IPS DF 19.7 (cell line): ENCODE results near the gene ALOX12B.
"Not testable (repeated sequence)": the region's sequence is repeated elsewhere in the genome, so short reads cannot be mapped to it uniquely, and the experiment has no call there.

ENCODE experiments used
- DNase-seq: peaks from one replicate; pipeline ENCODE4 v3.0.0-alpha.2; 2013; ENCODE audit warnings: low read depth, low spot score

ALOX12B gene

DNA sequence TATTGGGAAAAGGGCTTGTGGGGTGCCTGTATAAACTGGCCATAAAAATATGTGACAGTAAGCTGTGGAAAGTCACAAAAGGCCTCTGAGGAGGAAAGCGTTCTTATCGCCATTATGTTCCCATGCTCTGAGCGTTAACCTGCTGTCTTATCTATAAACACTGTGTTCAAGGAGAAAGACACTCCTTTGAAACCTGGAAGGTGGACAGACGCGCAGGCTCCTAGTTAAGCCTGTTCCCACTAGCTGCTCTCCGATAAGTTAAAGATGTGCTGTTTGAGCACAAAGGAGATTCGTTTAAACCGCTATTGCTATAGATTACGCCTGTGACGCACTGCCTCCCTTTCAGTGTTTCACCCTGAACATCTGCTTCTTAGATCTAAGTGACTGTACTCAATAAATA lies 5.2 kb downstream of the ALOX12B start:
- DNase-seq = no peak

DNA sequence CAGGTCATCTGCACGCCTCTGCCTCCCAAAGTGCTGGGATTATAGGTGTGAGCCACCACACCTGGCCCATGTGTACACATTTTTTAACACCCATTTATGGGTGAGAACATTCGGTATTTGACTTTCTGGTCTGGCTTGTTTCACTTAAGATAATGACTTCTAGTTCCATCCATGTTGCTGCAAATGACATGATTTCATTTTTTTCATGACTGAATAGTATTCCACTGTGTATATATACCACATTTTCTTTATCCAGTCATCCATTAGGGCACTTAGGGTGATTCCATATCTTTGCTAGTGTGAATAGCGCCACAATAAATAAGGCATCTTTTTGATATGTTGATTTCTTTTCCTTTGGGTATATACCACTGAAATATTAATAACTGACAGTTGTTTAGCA lies 5.6 kb downstream of the ALOX12B start:
- DNase-seq = no peak

DNA sequence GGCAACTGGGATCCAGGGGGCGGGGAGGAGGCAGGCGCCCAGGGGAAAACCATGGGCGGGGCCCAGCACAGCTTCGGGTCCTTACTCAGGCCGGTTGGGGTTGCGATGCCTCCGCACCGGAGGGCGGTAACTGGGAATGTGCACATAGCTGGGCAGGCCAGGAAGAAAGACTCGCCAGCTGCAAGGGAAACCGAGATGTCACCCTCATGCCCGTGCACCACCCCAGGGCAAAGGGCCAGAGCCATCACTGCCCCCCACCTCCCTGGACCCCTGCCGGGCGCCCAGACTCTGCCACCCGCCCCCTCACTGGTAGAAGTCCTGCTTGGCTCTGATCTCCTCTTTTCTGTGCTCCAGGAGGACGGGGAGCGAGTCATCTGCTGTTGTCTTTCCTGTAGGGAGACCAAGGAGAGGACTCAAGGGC lies 6.7 kb downstream of the ALOX12B start:
- no peak for DNase-seq

DNA sequence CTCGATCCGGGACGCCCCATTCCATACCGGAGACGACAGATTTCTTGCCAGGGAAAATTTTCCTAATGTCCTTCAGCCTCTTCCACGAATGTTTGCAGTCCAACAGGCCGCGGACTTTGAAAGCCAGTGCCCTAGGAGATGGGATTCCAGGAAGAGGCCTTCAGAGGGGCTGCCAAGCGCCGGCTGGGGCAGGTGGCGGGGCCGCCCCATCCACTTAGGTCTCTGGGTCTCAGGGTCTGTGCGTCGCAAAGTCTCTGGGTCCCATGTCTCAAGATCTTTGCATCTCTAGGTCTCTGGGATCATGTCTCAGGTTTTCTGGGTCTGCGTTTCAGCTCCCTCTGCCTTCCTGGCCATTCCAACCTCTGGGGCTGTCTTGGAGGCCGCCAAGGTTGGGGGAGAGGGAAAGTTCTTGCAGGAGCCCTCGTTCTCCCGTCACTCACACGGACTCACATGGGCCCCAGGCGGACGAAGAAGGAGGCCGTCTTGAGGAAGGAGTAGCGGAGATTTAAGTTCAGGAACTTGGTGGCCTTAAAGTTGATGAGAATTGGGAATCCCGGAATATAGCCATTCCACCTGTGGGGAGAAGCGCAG lies 7.2 kb downstream of the ALOX12B start:
- no peak for DNase-seq

DNA sequence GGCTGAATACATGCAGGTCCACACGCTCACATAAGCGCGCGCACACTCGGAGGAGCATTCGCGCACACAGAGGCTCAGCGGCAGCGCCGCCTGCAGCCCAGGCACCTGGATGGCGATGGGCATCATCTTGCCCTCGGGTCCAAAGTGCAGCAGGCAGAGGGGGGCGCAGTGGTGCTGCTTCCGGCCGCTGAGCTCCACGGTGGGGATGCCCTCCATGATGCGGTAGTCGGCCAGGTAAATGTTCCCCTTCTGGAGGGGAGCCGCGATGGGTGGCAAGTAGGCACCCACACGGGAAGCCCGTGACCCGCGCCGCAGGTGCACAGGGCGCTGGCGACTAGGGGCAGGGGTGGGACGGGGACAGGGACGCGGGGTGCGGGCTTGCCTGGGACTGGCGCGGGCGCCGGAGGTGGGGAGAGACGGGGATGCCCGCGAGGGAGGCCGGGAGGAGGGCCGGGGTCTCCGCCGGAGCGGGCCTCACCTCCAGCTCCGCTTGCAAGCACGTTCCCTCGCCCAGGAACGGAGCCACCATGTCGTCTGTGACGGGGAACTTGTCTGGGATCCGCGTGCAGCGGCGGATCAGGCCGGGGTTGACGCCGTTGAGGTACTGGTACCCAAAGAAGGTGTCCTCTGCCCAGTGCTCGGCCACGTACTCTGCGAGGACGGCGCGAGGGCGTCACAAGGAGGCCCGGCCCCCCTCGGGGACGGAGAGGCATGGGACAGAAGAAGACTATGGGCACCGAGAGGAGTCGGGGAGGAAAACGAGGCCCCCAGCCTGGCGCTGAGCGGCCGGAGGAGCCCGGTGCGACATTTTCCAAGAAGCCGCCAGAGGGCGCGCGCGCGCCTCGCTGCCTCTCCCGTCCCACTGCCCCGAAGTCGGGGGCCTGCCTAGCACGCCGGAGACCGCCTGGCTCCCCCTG lies 8.0 kb downstream of the ALOX12B start:
- DNase-seq = no peak

DNA sequence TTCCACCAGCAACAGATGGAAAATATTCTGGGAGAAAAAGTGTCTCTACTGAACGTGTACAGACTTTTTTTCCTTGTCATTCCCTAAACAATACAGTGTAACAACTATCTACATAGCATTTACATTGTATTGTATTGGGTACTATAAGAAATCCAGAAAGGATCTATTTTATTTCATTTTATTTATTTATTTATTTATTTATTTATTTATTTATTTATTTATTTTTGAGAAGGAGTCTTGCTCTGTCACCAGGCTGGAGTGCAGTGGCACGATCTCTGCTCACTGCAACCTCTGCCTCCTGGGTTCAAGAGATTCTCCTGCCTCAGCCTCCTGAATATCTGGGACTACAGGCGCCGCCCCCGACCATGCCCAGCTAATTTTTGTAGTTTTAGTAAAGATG lies 9.6 kb downstream of the ALOX12B start:
- DNase-seq = not testable (repeated sequence)

DNA sequence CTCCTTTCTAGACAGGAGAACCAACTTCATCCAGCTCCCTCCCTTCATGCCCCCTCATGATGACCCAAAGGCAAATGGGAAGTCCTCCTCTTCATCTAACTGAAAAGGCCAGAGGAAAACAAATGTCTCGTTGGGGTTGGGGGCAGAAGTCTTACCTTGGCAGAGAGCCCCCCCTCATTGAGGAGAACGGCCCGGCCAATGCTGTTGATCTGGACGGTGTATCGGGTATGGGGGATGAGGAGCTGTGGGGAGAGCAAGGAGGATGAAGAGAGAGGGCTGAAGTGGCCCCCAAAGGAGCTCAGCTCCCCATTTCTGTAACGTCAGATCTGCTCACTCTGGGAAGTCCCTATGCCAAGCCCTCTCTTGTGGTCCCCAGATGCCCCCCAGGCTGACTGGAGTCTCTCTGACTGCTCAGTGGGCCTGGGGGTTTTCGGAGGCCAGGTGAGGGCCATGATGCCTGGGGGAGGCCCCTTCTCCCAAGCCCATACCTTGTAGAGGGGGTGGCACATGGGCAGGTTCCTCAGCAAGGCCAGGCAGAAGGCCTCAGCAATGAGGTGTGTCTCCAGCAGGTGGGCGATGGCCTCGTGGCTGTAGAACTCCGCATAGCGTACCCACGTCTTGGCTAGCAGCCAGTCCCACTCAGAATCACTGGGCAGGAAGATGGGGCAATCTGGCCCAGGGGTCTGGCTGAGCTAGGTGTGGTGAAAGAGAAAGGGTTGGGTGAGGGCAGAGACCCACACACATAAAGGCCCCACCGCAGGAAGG lies 10.8 kb downstream of the ALOX12B start:
- DNase-seq = no peak

DNA sequence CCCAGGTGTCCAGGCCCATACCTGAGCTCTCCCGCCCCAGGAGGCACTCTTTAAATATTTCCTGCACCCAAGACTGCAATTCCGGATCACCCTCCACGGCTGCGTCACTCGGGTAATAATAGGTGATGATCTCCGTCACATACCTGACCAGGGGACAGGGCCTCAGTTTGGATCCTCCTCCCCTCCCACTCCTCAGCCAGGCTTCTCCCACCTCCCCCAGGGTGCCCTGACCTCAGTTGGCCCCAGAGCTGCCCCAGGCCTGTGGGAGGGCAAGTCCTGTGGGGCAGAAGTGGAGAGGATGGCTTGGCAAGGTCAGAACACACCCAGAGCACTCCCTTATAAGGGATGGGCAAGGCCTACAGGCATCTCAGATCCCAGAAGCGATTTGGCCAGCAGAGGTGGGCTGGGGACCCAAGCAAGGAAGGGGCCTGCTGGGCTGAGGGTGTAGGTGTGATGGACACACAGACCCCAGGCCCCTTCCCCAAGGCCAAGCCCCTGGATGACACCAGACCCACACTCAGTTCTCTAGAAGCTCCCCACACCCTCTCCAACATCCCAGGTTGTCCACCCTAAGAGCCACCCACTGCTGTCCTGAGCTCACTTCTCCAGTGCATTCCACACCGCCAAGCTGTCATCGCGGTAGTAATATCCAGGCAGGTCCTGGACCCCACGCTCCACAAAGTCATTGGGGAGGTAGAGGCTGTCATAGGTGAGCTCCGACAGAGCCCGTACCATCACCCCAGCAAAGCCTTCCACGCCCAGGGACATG lies 11.8 kb downstream of the ALOX12B start:
- no peak for DNase-seq

DNA sequence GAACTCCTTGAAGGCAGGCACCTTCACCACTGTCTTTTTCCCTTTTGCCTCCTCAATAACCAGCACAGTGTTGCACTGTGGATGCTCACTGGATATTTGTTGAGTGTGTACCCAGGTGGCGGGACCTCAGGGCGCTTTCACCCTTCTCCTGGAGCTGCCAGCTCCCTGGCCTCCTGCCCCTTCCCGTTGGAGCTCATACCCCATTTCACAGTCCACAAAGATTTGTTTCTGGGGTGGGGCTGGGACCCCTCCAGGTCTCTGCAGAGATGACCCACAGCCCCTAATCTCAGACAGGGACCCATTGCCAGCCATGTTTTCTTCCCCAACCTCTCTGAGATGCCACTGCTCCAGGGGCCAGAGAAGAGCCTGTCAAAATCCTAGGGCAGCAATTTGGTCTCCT lies 12.4 kb downstream of the ALOX12B start:
- no peak for DNase-seq

DNA sequence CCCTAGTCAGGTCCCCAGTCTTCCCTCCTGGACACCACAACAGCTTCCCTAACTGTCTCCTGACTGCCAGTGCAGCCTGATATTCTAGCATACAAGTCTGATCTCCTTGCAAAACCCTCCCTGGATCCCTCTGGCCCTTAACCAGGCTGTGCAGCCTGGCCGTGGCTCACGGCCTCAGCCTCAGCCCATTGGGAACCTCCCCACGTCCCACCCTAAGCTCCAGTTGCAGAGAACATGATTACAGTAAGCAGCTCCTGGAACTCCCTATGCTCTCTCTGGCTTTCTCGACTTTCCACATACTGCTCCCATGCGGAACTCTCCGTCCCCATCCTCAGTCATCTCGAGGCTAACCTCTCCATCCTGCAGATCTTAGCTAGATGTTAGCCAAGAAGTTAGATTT lies 13.0 kb downstream of the ALOX12B start:
- no peak for DNase-seq

DNA sequence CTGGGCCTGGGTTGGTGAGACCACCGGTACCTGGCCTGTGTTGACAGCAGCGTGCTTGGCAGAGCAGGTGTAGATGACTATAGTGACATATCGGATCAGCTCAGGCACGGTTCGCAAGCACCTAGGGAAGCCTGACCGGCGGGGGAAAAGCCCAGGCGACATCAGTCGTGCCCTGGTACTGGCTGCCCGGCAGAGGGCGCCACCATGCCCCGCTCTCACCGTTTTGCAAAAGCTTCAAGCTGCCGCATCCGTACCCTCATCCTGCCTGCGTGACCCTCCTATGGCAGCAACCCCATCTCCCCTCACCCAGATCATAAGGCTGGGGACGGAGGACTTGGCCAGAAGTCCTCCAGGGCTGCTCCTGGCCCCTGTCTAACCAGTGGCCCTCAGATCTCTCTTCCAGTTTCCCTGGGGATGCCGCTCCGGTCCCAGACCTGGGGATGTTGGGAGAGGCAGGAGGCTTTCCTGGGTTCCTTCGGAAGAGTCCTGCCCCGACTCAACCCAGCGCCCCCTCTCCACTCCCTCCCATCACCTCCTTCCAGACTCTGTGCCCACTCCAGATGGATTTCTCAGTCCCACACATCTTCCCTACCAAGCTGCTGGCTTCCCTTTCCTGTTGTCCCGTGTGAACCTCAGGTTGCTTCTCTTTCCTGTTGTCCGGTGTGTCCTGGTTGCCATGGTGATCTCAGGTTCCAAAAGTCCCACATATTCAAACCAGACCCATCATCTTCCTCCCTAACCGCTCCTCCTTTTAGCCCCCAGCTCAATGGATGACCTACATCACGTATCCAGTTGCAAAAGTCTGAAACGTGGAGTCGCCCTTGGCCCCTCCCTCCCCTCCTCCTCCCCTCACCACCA lies 13.7 kb downstream of the ALOX12B start:
- no peak for DNase-seq

DNA sequence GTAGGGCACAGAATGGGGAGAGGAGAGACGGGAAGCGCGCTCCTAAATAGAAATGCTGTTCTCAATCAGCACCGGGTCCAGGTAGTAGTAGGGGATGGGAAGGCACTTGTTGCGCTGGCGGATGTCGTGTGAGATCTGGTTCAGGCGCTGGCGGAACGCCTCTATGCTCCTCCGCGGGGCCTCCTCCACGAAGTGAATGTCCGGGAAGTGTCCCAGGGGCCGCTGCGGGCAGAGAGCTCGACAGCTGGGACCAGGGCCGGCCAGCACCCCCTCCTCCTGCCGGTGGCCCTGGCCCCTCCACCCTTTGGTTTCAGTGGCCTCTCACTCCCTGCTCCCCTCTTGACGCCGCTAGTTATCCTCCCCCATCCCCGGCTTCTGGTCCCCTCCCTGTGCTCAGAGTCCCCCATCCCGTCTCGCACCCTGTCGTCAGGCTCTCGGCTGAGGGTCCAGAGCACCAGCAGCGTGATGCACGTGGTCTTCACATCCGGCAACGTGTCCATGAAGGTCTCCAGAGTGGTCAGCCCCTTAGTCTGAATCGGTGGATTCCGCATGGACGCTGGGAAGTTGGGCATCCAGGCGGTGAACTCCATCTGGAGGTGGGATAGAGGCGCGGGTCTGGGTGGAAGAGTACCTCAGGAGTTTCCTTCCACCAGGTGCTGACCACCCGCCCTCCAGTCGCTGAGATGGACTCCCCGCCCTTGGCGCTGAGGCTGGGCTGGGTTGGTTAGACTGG lies 14.6 kb downstream of the ALOX12B start:
- DNase-seq = no peak

DNA sequence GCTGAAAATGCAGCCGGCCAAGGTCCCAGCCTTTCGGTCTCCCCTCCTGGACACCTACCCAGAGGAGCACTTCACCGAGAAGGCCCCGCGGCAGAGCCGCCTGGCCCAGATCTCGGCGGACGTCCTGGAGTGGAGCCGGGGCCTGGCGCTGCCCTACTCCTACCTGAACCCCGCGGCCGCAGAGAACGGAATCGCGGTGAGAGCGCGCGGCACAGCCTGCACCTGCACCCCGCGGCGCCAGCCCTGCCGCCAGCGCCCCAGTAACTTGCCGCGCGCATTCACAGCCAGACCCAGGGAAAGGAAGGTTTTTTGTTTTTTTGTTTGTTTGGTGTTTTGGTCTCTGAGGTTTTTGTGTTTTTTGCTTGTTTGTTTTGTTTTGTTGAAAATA lies 15.2 kb downstream of the ALOX12B start:
- no peak for DNase-seq

DNA sequence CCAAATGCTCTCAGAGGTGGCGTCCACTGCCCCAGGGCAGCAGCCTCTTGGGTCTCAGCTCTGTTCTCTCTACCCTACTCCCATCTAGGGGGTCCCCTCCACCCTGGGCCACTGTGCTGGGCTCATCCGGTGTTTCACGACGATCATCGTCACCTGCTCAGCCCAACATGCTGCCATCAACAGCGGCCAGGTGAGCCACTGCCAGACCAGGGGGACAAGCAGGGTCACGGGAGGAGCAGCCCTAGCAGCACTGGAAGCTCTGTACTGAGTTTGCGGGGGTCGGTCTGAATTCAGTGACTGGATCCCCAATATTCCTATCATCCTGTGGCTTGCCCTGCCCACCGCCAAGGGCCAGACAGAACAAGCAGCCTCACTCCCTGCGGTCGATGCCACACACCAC lies 16.0 kb downstream of the ALOX12B start:
- no peak for DNase-seq

DNA sequence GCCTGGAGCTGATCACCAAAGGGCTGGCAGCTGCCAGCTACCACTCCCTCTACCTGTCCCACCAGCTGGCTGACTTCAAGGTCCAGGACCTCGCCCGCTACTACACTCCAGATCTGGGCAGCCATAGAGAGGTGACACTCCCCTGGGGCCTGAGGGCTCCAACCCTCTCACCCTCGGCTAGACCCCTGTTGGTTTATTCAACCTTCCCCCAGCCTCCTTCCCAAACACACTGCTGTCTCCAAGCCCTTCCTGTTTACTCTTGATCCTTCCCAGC lies 18.0 kb downstream of the ALOX12B start:
- DNase-seq = no peak

DNA sequence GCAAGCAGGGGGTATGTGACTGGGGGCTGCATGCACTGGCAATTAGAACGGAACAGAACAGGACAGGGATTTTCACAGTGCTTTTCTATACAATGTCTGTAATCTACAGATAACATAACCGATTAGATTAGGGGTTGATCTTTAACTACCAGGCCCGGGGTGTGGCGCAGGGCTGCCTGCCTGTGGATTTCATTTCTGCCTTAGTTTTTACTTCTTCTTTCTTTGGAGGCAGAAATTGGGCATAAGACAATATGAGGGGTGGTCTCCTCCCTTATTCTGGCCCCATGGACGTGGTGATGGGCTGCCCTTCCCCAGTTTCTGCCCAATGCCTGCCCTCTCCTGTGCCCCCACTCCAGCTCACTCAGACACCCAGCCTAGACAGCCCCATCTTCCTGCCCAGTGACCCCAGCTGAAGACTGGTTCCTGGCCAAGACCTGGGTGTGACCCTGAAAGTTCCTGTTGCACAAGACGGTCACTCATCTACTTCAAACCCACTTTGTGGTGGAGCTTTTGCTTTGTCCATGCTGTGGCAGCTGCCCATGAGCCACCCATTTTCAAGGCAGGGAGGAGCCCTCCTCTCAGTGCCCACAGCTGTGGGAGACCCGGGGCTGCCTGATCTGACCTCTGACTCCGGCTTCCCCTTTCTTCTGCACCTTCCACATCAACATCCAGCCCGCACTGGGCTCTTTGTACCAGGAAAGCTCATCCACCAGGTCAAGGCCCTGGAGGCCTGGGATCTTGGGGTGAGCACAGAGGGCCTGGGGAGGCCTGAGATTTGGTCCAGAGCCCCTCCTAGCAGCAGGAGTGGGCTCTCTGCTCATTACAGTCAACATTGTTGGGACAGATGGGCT lies 18.6 kb downstream of the ALOX12B start:
- DNase-seq = no peak

DNA sequence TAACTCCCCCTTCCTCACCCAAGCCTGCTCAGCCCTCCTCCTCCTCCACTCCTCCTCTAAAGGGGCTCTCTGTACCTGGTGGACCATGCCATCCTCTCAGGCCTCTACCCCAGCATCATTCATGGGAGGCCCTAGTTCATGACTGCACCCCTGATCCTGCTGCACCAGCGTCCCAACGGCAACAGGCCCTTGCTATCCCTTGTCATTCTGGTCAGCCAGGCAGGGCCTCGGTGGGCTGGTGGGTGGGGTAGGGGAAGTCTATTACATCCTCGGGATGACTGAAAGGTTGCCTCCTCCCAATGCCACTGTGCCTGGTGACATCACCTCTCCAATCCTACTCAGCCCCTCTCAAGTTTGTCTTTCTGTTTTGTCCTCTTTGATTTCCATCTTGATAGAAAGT lies 19.7 kb downstream of the ALOX12B start:
- no peak for DNase-seq

DNA sequence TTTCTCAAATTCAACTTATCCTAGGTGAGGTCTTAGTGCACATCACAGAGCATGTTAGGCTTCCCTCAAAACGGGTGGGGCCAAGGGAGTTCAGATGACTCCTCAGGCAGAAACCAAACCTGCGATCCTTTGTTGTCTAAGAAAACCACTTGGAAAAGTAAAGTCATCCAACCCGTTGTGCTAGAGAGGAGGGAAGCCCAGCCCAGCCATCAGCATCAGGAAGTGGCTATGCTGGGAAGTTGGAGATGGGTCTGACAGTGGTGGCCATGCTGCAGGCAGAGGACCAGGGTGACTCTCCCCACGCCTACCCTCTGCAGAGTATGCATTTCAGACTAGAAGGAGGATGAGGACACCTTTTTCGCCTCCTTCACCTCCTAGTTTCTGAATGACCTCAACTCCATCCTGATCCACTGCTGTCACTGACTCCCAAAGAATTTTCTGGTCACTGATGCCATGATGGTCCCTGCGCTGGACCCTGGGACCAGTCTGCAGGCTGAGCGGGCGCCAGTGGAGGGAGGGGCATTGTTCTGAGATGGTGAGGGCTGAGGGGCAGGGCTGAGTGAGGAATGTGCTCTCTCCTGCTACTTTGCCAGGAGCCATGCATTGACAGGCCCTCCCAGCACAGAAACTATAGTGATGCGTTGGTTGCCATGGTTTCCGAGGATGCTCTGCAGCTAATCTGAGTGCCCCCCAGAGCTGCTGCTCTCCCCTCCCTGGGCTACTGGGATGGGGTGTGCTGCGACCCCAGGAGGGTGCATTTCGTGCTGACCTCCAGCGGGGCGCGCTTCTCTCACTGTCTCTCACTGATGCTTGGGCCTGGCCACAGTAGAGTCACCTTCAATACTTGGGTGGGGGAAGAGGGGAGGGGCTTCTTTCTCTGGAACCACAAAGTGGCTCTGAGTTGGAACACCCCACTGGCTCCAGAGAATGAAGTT lies 20.4 kb downstream of the ALOX12B start:
- no peak for DNase-seq
